GM18526 (cell line): Measurements from ENCODE around the gene AANAT.

Source experiments
- POLR2A ChIP-seq: IDR thresholded peaks from 3 replicates; pipeline ENCODE4 v1.6.1; 2011; ENCODE audit not compliant: insufficient read length; ENCODE audit errors: extremely low read depth

The AANAT gene

GRCh38 chr17:76467366-76467765 is at the start of gene AANAT:
Gene AANAT, plus strand, starts transcription at chr17:76467603. Its CDS starts 1,144 bp downstream, at chr17:76468747.
- no peak for TF ChIP-seq POLR2A

GRCh38 chr17:76419576-76420260 is 47.7 kb upstream of the AANAT start:
- no peak for TF ChIP-seq POLR2A

- no peak for TF ChIP-seq POLR2A
These were observed 46.9 kb upstream of the AANAT start for GRCh38 chr17:76420356-76421043.

- TF ChIP-seq POLR2A, result no peak
These were observed 46.4 kb upstream of the AANAT start for GRCh38 chr17:76421044-76421407.

- no peak for TF ChIP-seq POLR2A
These were observed 45.0 kb upstream of the AANAT start for GRCh38 chr17:76422406-76422805.

GRCh38 chr17:76422860-76423259 is 44.5 kb upstream of the AANAT start:
- no peak for TF ChIP-seq POLR2A

GRCh38 chr17:76426853-76427252 is 40.5 kb upstream of the AANAT start:
- TF ChIP-seq POLR2A, result no peak

- no peak for TF ChIP-seq POLR2A
These were observed 39.7 kb upstream of the AANAT start for GRCh38 chr17:76427501-76428231.

- no peak for TF ChIP-seq POLR2A
These were observed 38.9 kb upstream of the AANAT start for GRCh38 chr17:76428511-76428910.

- TF ChIP-seq POLR2A, result no peak
These were observed 35.9 kb upstream of the AANAT start for GRCh38 chr17:76431509-76431908.

GRCh38 chr17:76432004-76432403 is 35.4 kb upstream of the AANAT start:
- no peak for TF ChIP-seq POLR2A

GRCh38 chr17:76432712-76433336 is 34.6 kb upstream of the AANAT start:
- no peak for TF ChIP-seq POLR2A

- no peak for TF ChIP-seq POLR2A
These were observed 33.7 kb upstream of the AANAT start for GRCh38 chr17:76433693-76434092.

GRCh38 chr17:76434870-76435269 is 32.5 kb upstream of the AANAT start:
- no peak for TF ChIP-seq POLR2A

- TF ChIP-seq POLR2A, result no peak
These were observed 31.7 kb upstream of the AANAT start for GRCh38 chr17:76435751-76436150.
